ENCODE data around the gene HOXA6.

DNA sequence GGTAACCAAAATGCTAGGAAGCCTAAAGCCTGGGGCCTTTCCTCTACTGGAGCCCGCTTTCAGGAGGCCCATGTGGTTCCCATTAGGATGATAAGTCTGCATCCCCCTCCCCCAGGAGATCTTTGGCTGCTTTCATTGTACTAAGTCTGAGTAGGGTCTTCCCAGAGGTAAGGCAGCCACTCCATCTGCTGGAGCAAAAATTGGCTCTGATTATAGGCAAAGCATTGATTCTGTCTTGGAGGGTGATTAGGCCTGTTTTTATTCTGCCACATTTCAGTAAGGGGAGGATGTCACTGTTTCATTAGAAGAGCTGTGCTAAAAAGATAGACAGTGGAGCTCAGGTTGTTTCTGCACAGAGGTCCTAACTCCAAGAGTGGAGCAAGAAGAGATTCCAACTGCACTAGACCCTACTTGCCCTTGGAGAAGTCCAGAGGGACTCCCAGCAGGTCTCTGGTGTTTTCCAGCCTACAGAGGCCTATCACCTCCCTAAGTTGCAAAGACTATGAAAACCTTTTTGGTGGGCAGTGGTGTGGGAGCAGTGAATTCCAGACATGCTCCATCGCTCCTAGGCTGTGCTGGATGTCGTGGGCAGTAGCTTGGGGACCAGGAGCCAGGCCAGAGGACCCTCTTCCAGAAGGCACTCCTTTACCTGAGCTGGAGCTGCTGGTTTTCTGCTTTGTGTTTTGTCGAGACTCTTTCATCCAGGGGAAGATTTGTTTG is 37.9 kb downstream of the HOXA6 start:
- no peak for TF ChIP-seq POLR2AphosphoS5 (IDR thresholded peaks at IDR 0.05)
- TF ChIP-seq POLR2A (IDR thresholded peaks at IDR 0.05): no peak
- TF ChIP-seq, protein P1, sequence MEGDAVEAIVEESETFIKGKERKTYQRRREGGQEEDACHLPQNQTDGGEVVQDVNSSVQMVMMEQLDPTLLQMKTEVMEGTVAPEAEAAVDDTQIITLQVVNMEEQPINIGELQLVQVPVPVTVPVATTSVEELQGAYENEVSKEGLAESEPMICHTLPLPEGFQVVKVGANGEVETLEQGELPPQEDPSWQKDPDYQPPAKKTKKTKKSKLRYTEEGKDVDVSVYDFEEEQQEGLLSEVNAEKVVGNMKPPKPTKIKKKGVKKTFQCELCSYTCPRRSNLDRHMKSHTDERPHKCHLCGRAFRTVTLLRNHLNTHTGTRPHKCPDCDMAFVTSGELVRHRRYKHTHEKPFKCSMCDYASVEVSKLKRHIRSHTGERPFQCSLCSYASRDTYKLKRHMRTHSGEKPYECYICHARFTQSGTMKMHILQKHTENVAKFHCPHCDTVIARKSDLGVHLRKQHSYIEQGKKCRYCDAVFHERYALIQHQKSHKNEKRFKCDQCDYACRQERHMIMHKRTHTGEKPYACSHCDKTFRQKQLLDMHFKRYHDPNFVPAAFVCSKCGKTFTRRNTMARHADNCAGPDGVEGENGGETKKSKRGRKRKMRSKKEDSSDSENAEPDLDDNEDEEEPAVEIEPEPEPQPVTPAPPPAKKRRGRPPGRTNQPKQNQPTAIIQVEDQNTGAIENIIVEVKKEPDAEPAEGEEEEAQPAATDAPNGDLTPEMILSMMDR (IDR thresholded peaks at IDR 0.05): no peak
